ENCODE measurements around the gene RPS6KA1. TPM values are rescaled to one million over a fixed set of nuclear protein-coding genes. Genes with fewer than 3 reads are reported as not detected.

Gene RPS6KA1
- total RNA-seq, 1 donor from 2014 or later, result 25.3 TPM

DNA sequence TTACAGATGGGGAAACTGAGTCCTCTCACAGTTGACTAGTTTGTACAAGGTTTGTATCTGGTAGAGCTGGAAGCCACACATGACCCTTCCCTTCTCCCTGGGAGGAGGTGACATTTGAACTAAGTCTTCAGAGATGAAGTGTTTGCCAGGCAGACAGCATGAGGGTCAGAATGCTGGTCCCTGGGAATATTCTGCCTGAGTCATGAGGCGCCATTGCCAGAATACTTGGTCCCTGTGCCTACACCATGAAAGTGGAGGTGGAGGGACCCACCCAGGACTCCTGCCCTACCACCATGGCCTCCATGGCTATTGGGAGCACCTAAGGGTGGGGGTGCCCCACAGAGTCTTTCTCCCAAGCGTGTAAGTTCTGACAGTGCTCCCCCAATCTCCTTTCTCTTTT is 7.0 kb downstream of the RPS6KA1 start:
- H3K36me3 Mint-ChIP-seq (ENCODE audit: low read depth, unreplicated experiment), result peaks cover 4% of the 10 kb centered on the region
- TF ChIP-seq, protein P1, sequence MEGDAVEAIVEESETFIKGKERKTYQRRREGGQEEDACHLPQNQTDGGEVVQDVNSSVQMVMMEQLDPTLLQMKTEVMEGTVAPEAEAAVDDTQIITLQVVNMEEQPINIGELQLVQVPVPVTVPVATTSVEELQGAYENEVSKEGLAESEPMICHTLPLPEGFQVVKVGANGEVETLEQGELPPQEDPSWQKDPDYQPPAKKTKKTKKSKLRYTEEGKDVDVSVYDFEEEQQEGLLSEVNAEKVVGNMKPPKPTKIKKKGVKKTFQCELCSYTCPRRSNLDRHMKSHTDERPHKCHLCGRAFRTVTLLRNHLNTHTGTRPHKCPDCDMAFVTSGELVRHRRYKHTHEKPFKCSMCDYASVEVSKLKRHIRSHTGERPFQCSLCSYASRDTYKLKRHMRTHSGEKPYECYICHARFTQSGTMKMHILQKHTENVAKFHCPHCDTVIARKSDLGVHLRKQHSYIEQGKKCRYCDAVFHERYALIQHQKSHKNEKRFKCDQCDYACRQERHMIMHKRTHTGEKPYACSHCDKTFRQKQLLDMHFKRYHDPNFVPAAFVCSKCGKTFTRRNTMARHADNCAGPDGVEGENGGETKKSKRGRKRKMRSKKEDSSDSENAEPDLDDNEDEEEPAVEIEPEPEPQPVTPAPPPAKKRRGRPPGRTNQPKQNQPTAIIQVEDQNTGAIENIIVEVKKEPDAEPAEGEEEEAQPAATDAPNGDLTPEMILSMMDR (IDR thresholded peaks at IDR 0.05; ENCODE audit: unreplicated experiment), result no peak
- no peaks in the 10 kb centered on the region for H3K9me3 Mint-ChIP-seq (ENCODE audit: unreplicated experiment)
- H3K27ac Mint-ChIP-seq (ENCODE audit: unreplicated experiment), result no peak overlapping the region
- peaks cover 32% of the 10 kb centered on the region for H3K4me1 Mint-ChIP-seq (ENCODE audit: unreplicated experiment)
- no peak overlapping the region for H3K4me3 Mint-ChIP-seq (ENCODE audit: unreplicated experiment)
- no peak for DNase-seq (ENCODE audit: low spot score)
- peaks cover 8% of the 10 kb centered on the region for H3K27me3 Mint-ChIP-seq (ENCODE audit: unreplicated experiment)

DNA sequence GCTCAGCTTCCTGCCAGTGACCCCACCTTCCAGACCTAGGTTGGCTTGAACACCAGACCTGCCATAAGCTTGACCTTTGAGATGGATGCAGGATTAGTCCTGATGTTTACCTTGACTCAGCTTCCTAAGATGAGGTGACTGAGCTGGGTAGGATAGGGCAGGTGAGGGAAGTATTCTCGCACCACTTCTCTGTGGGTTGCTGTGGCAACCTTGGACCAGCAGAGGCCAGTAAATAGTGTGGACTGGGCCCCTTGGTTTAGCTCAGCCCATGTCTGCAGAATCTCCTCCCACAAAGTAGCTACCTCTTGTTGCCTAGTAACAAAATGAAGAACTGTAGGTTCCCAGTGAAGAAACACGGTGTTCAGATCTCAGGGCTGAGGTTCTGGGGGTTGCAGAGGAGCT is 8.4 kb downstream of the RPS6KA1 start:
- H3K4me3 Mint-ChIP-seq (ENCODE audit: unreplicated experiment), result no peak overlapping the region
- H3K4me1 Mint-ChIP-seq (ENCODE audit: unreplicated experiment), result peaks cover 39% of the 10 kb centered on the region
- H3K36me3 Mint-ChIP-seq (ENCODE audit: low read depth, unreplicated experiment), result peaks cover 4% of the 10 kb centered on the region
- no peaks in the 10 kb centered on the region for H3K9me3 Mint-ChIP-seq (ENCODE audit: unreplicated experiment)
- DNase-seq (ENCODE audit: low spot score), result peak; percentile 41
- TF ChIP-seq, protein P1 (IDR thresholded peaks at IDR 0.05; ENCODE audit: unreplicated experiment), result no peak
- peaks cover 11% of the 10 kb centered on the region for H3K27me3 Mint-ChIP-seq (ENCODE audit: unreplicated experiment)
- H3K27ac Mint-ChIP-seq (ENCODE audit: unreplicated experiment), result peak overlapping the region; percentile 37

- H3K36me3 Mint-ChIP-seq (ENCODE audit: low read depth, unreplicated experiment), result peaks cover 4% of the 10 kb centered on the region
- no peak overlapping the region for H3K4me3 Mint-ChIP-seq (ENCODE audit: unreplicated experiment)
- peak; percentile 37 for DNase-seq (ENCODE audit: low spot score)
- peak overlapping the region; percentile 57 for H3K27ac Mint-ChIP-seq (ENCODE audit: unreplicated experiment)
- H3K27me3 Mint-ChIP-seq (ENCODE audit: unreplicated experiment), result peaks cover 11% of the 10 kb centered on the region
- TF ChIP-seq, protein P1 (IDR thresholded peaks at IDR 0.05; ENCODE audit: unreplicated experiment), result peak; percentile 70
- no peaks in the 10 kb centered on the region for H3K9me3 Mint-ChIP-seq (ENCODE audit: unreplicated experiment)
- peaks cover 44% of the 10 kb centered on the region for H3K4me1 Mint-ChIP-seq (ENCODE audit: unreplicated experiment)
Observed at GRCh38 chr1:26538480-26539412, 9.2 kb downstream of the RPS6KA1 start.

DNA sequence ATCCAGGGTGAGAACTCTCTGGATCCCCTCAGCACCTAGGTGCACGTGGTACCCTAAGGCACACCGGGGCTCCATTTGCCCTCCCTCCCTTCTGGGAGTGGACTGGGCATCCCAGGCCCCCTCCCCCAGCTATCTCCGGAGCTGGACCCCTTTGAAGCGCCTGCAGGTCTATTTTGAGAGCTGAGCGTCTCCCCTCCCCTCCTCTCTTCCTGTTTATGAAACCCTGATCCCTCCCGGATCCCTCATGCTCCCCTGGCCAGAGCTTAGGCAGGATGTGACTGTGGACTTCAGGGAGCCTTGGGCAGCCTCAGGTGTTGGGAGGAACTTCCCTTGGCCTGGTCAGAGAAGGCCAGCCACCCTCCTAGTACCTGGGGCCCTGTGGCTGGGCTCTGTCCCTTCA is 10.2 kb downstream of the RPS6KA1 start:
- Mint-ChIP-seq H3K4me3 (ENCODE audit: unreplicated experiment) (no peak overlapping the region), H3K27me3 (ENCODE audit: unreplicated experiment) (peaks cover 8% of the 10 kb centered on the region), H3K9me3 (ENCODE audit: unreplicated experiment) (no peaks in the 10 kb centered on the region), H3K27ac (ENCODE audit: unreplicated experiment) (peak overlapping the region; percentile 89), H3K36me3 (ENCODE audit: low read depth, unreplicated experiment) (peaks cover 6% of the 10 kb centered on the region), H3K4me1 (ENCODE audit: unreplicated experiment) (peaks cover 44% of the 10 kb centered on the region)
- no peak for DNase-seq (ENCODE audit: low spot score)
- TF ChIP-seq, protein P1 (IDR thresholded peaks at IDR 0.05; ENCODE audit: unreplicated experiment), result no peak

- peaks cover 10% of the 10 kb centered on the region for H3K27me3 Mint-ChIP-seq (ENCODE audit: unreplicated experiment)
- peak overlapping the region; percentile 89 for H3K27ac Mint-ChIP-seq (ENCODE audit: unreplicated experiment)
- no peak for DNase-seq (ENCODE audit: low spot score)
- peaks cover 44% of the 10 kb centered on the region for H3K4me1 Mint-ChIP-seq (ENCODE audit: unreplicated experiment)
- H3K9me3 Mint-ChIP-seq (ENCODE audit: unreplicated experiment), result no peaks in the 10 kb centered on the region
- TF ChIP-seq, protein P1 (IDR thresholded peaks at IDR 0.05; ENCODE audit: unreplicated experiment), result no peak
- H3K36me3 Mint-ChIP-seq (ENCODE audit: low read depth, unreplicated experiment), result peaks cover 8% of the 10 kb centered on the region
- H3K4me3 Mint-ChIP-seq (ENCODE audit: unreplicated experiment), result no peak overlapping the region
Observed at GRCh38 chr1:26540351-26540750, 10.8 kb downstream of the RPS6KA1 start.

Data from endothelial cell (in vitro differentiated cells).